Astrocyte (in vitro differentiated cells and primary cell): ENCODE measurements around the gene PCCA. TPM values are rescaled to one million over a fixed set of nuclear protein-coding genes. Genes with fewer than 3 reads are reported as not detected.
"Not testable (repeated sequence)": the region's sequence is repeated elsewhere in the genome, so short reads cannot be mapped to it uniquely, and the experiment has no call there.

Experiments
- DNase-seq: peaks from one replicate; pipeline ENCODE4 v3.0.0-alpha.2; 2010; ENCODE audit warnings: low read depth
- FAIRE-seq: peaks from 2 replicates; lab custom pipeline; 2011; peaks lifted over from hg19 to GRCh38; lab: Jason Lieb, UNC
- H2AFZ ChIP-seq: 2 replicates; pipeline ENCODE4 v1.6.0; 2012; ENCODE audit warnings: low read depth, low read length, inconsistent platforms
- H3K27ac ChIP-seq: 2 replicates; pipeline ENCODE4 v1.5.1; 2011; ENCODE audit warnings: low read depth, low read length, inconsistent platforms
- H3K27me3 ChIP-seq: 2 replicates; pipeline ENCODE4 v1.6.0; 2011; ENCODE audit warnings: low read length, inconsistent platforms; ENCODE audit not compliant: insufficient read depth
- H3K36me3 ChIP-seq: 2 replicates; pipeline ENCODE4 v1.5.1; 2011; ENCODE audit warnings: low read length, inconsistent platforms; ENCODE audit not compliant: insufficient read depth
- H3K4me1 ChIP-seq: 2 replicates; pipeline ENCODE4 v1.5.1; 2011; ENCODE audit warnings: low read length, inconsistent platforms; ENCODE audit not compliant: insufficient read depth
- H3K4me2 ChIP-seq: 2 replicates; pipeline ENCODE4 v1.6.0; 2012; ENCODE audit warnings: low read length, inconsistent platforms
- H3K4me3 ChIP-seq: 2 replicates; pipeline ENCODE4 v1.5.1; 2011; ENCODE audit warnings: low read depth, mild to moderate bottlenecking, low read length, inconsistent platforms; ENCODE audit not compliant: insufficient read depth
- H3K79me2 ChIP-seq: 2 replicates; pipeline ENCODE4 v1.6.0; 2012; ENCODE audit warnings: mild to moderate bottlenecking, low read length, inconsistent platforms; ENCODE audit not compliant: insufficient read depth
- H3K9ac ChIP-seq: 2 replicates; pipeline ENCODE4 v1.6.0; 2012; ENCODE audit warnings: mild to moderate bottlenecking, low read length, inconsistent platforms
- H3K9me3 ChIP-seq: 2 replicates; pipeline ENCODE4 v1.5.1; 2012; ENCODE audit warnings: low read depth, mild to moderate bottlenecking, low read length, inconsistent platforms; ENCODE audit not compliant: insufficient read depth
- H4K20me1 ChIP-seq: 2 replicates; pipeline ENCODE4 v1.6.0; 2012; ENCODE audit warnings: low read length, inconsistent platforms; ENCODE audit not compliant: insufficient read depth
- H3K27ac Mint-ChIP-seq: one replicate; pipeline ENCODE4 v1.8.0; 2021; ENCODE audit warnings: mild to moderate bottlenecking, mixed read lengths; ENCODE audit not compliant: unreplicated experiment
- H3K27me3 Mint-ChIP-seq: one replicate; pipeline ENCODE4 v1.8.0; 2021; ENCODE audit warnings: low read depth, mixed read lengths; ENCODE audit not compliant: unreplicated experiment
- H3K36me3 Mint-ChIP-seq: one replicate; pipeline ENCODE4 v1.8.0; 2021; ENCODE audit warnings: low read depth, mixed read lengths; ENCODE audit not compliant: unreplicated experiment
- H3K4me1 Mint-ChIP-seq: one replicate; pipeline ENCODE4 v1.8.0; 2021; ENCODE audit warnings: low read depth, mixed read lengths; ENCODE audit not compliant: unreplicated experiment
- H3K4me3 Mint-ChIP-seq: one replicate; pipeline ENCODE4 v1.8.0; 2021; ENCODE audit warnings: mild to moderate bottlenecking, moderate library complexity, mixed read lengths; ENCODE audit not compliant: unreplicated experiment
- H3K9me3 Mint-ChIP-seq: one replicate; pipeline ENCODE4 v1.8.0; 2021; ENCODE audit warnings: mild to moderate bottlenecking, mixed read lengths; ENCODE audit not compliant: unreplicated experiment
- CTCF ChIP-seq: IDR thresholded peaks from 2 replicates; pipeline ENCODE4 v1.5.1; 2011; ENCODE audit warnings: low read depth, mild to moderate bottlenecking, inconsistent platforms, low read length, moderate library complexity; ENCODE audit not compliant: insufficient read depth
- EZH2 ChIP-seq: IDR thresholded peaks from 2 replicates; pipeline ENCODE4 v1.6.1; 2012; ENCODE audit warnings: mild to moderate bottlenecking, low read length, inconsistent platforms; ENCODE audit not compliant: insufficient read depth
- total RNA-seq: library from RNA; stranded (reverse); gene quantifications from 2 replicates; pipeline ENCODE4 v1.2.1, GENCODE V29; 2021

The PCCA gene
- total RNA-seq, 1 donor from 2014 or later: 13.9 TPM

GRCh38 chr13:100096526-100096925 lies 7.6 kb downstream of the PCCA start:
- H3K9me3 ChIP-seq: no peaks in the 10 kb centered on the region
- H3K27ac ChIP-seq: no peak overlapping the region
- H3K27me3 ChIP-seq: no peaks in the 10 kb centered on the region
- Mint-ChIP-seq H3K27me3 (no peaks in the 10 kb centered on the region), H3K27ac (no peak overlapping the region), H3K4me3 (no peak overlapping the region), H3K9me3 (peaks cover 3% of the 10 kb centered on the region), H3K36me3 (peaks cover 7% of the 10 kb centered on the region), H3K4me1 (peaks cover 11% of the 10 kb centered on the region)
- no peaks in the 10 kb centered on the region for H3K36me3 ChIP-seq
- H4K20me1 ChIP-seq: peaks cover 54% of the 10 kb centered on the region
- H2AFZ ChIP-seq: no peak overlapping the region
- DNase-seq: no peak
- H3K4me1 ChIP-seq: peaks cover 12% of the 10 kb centered on the region
- TF ChIP-seq CTCF (no peak), EZH2 (no peak)
- no peak overlapping the region for H3K4me3 ChIP-seq
- H3K9ac ChIP-seq: no peak overlapping the region
- H3K4me2 ChIP-seq: no peak overlapping the region
- H3K79me2 ChIP-seq: peaks cover 79% of the 10 kb centered on the region
- FAIRE-seq: no peak

- DNase-seq: no peak
- no peak for FAIRE-seq
- peaks cover 15% of the 10 kb centered on the region for H3K4me1 Mint-ChIP-seq
- no peak overlapping the region for H3K4me3 Mint-ChIP-seq
- no peak overlapping the region for H3K27ac ChIP-seq
- H3K4me1 ChIP-seq: peaks cover 12% of the 10 kb centered on the region
- H3K36me3 ChIP-seq: no peaks in the 10 kb centered on the region
- H3K79me2 ChIP-seq: peaks cover 80% of the 10 kb centered on the region
- no peaks in the 10 kb centered on the region for H3K9me3 ChIP-seq
- no peak overlapping the region for H3K27ac Mint-ChIP-seq
- no peak overlapping the region for H3K9ac ChIP-seq
- H3K36me3 Mint-ChIP-seq: peaks cover 7% of the 10 kb centered on the region
- peaks cover 43% of the 10 kb centered on the region for H4K20me1 ChIP-seq
- TF ChIP-seq CTCF: no peak
- TF ChIP-seq EZH2: no peak
- no peak overlapping the region for H3K4me3 ChIP-seq
- H3K9me3 Mint-ChIP-seq: peaks cover 3% of the 10 kb centered on the region
- no peaks in the 10 kb centered on the region for H3K27me3 ChIP-seq
- H3K27me3 Mint-ChIP-seq: no peaks in the 10 kb centered on the region
- no peak overlapping the region for H2AFZ ChIP-seq
- no peak overlapping the region for H3K4me2 ChIP-seq
Observed at GRCh38 chr13:100097821-100098220, 8.9 kb downstream of the PCCA start.

- H3K4me1 Mint-ChIP-seq: peaks cover 15% of the 10 kb centered on the region
- peaks cover 37% of the 10 kb centered on the region for H4K20me1 ChIP-seq
- H3K9me3 ChIP-seq: no peaks in the 10 kb centered on the region
- H3K4me3 Mint-ChIP-seq: no peak overlapping the region
- no peaks in the 10 kb centered on the region for H3K27me3 ChIP-seq
- no peaks in the 10 kb centered on the region for H3K36me3 ChIP-seq
- no peak overlapping the region for H2AFZ ChIP-seq
- TF ChIP-seq EZH2 (no peak), CTCF (no peak)
- no peak overlapping the region for H3K4me2 ChIP-seq
- peaks cover 75% of the 10 kb centered on the region for H3K79me2 ChIP-seq
- peaks cover 12% of the 10 kb centered on the region for H3K4me1 ChIP-seq
- no peak overlapping the region for H3K27ac ChIP-seq
- H3K4me3 ChIP-seq: no peak overlapping the region
- no peak overlapping the region for H3K27ac Mint-ChIP-seq
- no peaks in the 10 kb centered on the region for H3K27me3 Mint-ChIP-seq
- peaks cover 3% of the 10 kb centered on the region for H3K9me3 Mint-ChIP-seq
- H3K36me3 Mint-ChIP-seq: peaks cover 7% of the 10 kb centered on the region
- DNase-seq: no peak
- FAIRE-seq: no peak
- H3K9ac ChIP-seq: no peak overlapping the region
Observed at GRCh38 chr13:100098445-100099116, 9.7 kb downstream of the PCCA start.

- H3K9me3 Mint-ChIP-seq, H3K27ac ChIP-seq, H3K9ac ChIP-seq, H3K36me3 ChIP-seq, H2AFZ ChIP-seq, H3K4me3 ChIP-seq, H3K27ac Mint-ChIP-seq, H3K27me3 ChIP-seq, H3K4me3 Mint-ChIP-seq, H3K27me3 Mint-ChIP-seq, DNase-seq, H3K9me3 ChIP-seq, FAIRE-seq, H3K4me2 ChIP-seq: not testable (repeated sequence)
- Mint-ChIP-seq H3K36me3 (peaks cover 11% of the 10 kb centered on the region), H3K4me1 (peaks cover 18% of the 10 kb centered on the region)
- peaks cover 12% of the 10 kb centered on the region for H3K4me1 ChIP-seq
- peaks cover 37% of the 10 kb centered on the region for H4K20me1 ChIP-seq
- H3K79me2 ChIP-seq: peaks cover 75% of the 10 kb centered on the region
Observed at GRCh38 chr13:100099117-100099445, 10.2 kb downstream of the PCCA start.
